CD14-positive monocyte (primary cell): Measurements from ENCODE around the gene CCDC9B. TPM values are rescaled to one million over a fixed set of nuclear protein-coding genes. Genes with fewer than 3 reads are reported as not detected.

Experiments used
- DNase-seq, 3 donors: peaks; one replicate each; pipeline ENCODE4 v3.0.0-alpha.2; 2011 to 2022
- H2AFZ ChIP-seq: 2 replicates; pipeline ENCODE4 v1.6.0; 2012; ENCODE audit warnings: mild to moderate bottlenecking, low read depth, low read length, inconsistent platforms; ENCODE audit not compliant: insufficient read depth, poor library complexity, severe bottlenecking
- H3K27ac ChIP-seq, 2 donors: 1 replicate in 1 of 2; 2 replicates in 1 of 2; pipeline ENCODE4 v1.5.1; 2012 to 2013; ENCODE audit warnings: low read length in 2 of 2, control low read depth in 1 of 2, inconsistent platforms in 1 of 2, low read depth in 1 of 2, mild to moderate bottlenecking in 1 of 2
- H3K27me3 ChIP-seq, 2 donors: one replicate each; pipeline versions ENCODE4 v1.6.0 to v1.6.1; 2011 to 2013; ENCODE audit warnings: low read length in 2 of 2; ENCODE audit not compliant: control insufficient read depth in 2 of 2, insufficient read depth in 2 of 2
- H3K36me3 ChIP-seq, 2 donors: replicated peaks in 1 of 2; 1 replicate in 1 of 2; 2 replicates in 1 of 2; pipeline versions ENCODE4 v1.5.1 to v1.6.1; 2012 to 2013; ENCODE audit warnings: low read length in 2 of 2, control low read depth in 1 of 2, inconsistent platforms in 1 of 2, mild to moderate bottlenecking in 1 of 2; ENCODE audit not compliant: insufficient read depth in 2 of 2, control insufficient read depth in 1 of 2
- H3K4me1 ChIP-seq, 2 donors: 1 replicate in 1 of 2; 2 replicates in 1 of 2; pipeline versions ENCODE4 v1.5.1 to v1.6.1; 2012 to 2013; ENCODE audit warnings: low read length in 2 of 2, control low read depth in 1 of 2, inconsistent platforms in 1 of 2, mild to moderate bottlenecking in 1 of 2, moderate library complexity in 1 of 2; ENCODE audit not compliant: insufficient read depth in 2 of 2, control insufficient read depth in 1 of 2
- H3K4me2 ChIP-seq: replicated peaks from 2 replicates; pipeline ENCODE3; 2012; ENCODE audit warnings: low read length, moderate library complexity, mild to moderate bottlenecking; ENCODE audit not compliant: poor library complexity, severe bottlenecking; ENCODE audit errors: extremely low read depth
- H3K4me3 ChIP-seq, 3 experiments: fragments of 200-600 bp in 1 of 3; sonication (generic) in 1 of 3; replicated peaks in 1 of 3; 1 replicate in 2 of 3; 2 replicates in 1 of 3; pipeline ENCODE4 v1.5.1; 2011 to 2013; ENCODE audit warnings: low read length in 3 of 3, mild to moderate bottlenecking in 3 of 3, control low read depth in 2 of 3, low read depth in 2 of 3, inconsistent platforms in 1 of 3, moderate library complexity in 1 of 3
- H3K79me2 ChIP-seq: 2 replicates; pipeline ENCODE4 v1.6.0; 2012; ENCODE audit warnings: mild to moderate bottlenecking, control low read depth, inconsistent platforms, low read length, moderate library complexity; ENCODE audit not compliant: insufficient read depth
- H3K9ac ChIP-seq: 2 replicates; pipeline ENCODE4 v1.6.0; 2017; ENCODE audit warnings: low read length, mild to moderate bottlenecking; ENCODE audit not compliant: insufficient read depth, poor library complexity, severe bottlenecking
- H3K9me3 ChIP-seq, 2 donors: replicated peaks in 1 of 2; 1 replicate in 1 of 2; 2 replicates in 1 of 2; pipeline versions ENCODE4 v1.5.1 to v1.6.1; 2012 to 2013; ENCODE audit warnings: low read length in 2 of 2, control low read depth in 1 of 2; ENCODE audit not compliant: control insufficient read depth in 1 of 2, insufficient read depth in 1 of 2
- H4K20me1 ChIP-seq: 2 replicates; pipeline ENCODE4 v1.6.0; 2012; ENCODE audit warnings: mild to moderate bottlenecking, low read length, control low read depth, moderate library complexity; ENCODE audit not compliant: insufficient read depth
- H3K27ac Mint-ChIP-seq, 7 donors: one replicate each; pipeline ENCODE4 v1.8.0; 2020; ENCODE audit warnings: mild to moderate bottlenecking in 7 of 7, mixed read lengths in 7 of 7, moderate library complexity in 6 of 7, inconsistent platforms in 2 of 7
- H3K27me3 Mint-ChIP-seq, 3 donors: one replicate each; pipeline ENCODE4 v1.8.0; 2021 to 2022; ENCODE audit warnings: low read depth in 3 of 3, mild to moderate bottlenecking in 3 of 3, mixed read lengths in 3 of 3, moderate library complexity in 3 of 3, inconsistent platforms in 1 of 3
- H3K36me3 Mint-ChIP-seq, 2 donors: one replicate each; pipeline ENCODE4 v1.8.0; 2020; ENCODE audit warnings: mixed read lengths in 2 of 2, inconsistent platforms in 1 of 2, mild to moderate bottlenecking in 1 of 2
- H3K4me1 Mint-ChIP-seq: one replicate; pipeline ENCODE4 v1.8.0; 2020; ENCODE audit warnings: mild to moderate bottlenecking, mixed read lengths
- H3K4me3 Mint-ChIP-seq, 2 donors: one replicate each; pipeline ENCODE4 v1.8.0; 2020; ENCODE audit warnings: mild to moderate bottlenecking in 2 of 2, mixed read lengths in 2 of 2, moderate library complexity in 1 of 2
- H3K9me3 Mint-ChIP-seq, 7 donors: one replicate each; pipeline ENCODE4 v1.8.0; 2020 to 2022; ENCODE audit warnings: mixed read lengths in 7 of 7, mild to moderate bottlenecking in 6 of 7, moderate library complexity in 6 of 7, inconsistent platforms in 2 of 7
- WGBS: methylation state at CpG from one replicate; pipeline ENCODE4 v1.1.5; 2013; ENCODE audit warnings: missing lambda C conversion rate; ENCODE audit not compliant: insufficient coverage; 5-methylcytosine and 5-hydroxymethylcytosine counted together
- intact Hi-C, 2 donors: fragments of 100-400 bp; cut with micrococcal nuclease; formaldehyde crosslinking; loops; one replicate each; pipeline versions ENCODE4 v1.15.0 to v1.15.1; 2023
- polyA plus RNA-seq, 3 donors: library from polyadenylated mRNA; depleted of rRNA in 1 of 3; unstranded in 2 of 3; stranded (reverse) in 1 of 3; fragments of 300-500 nt in 2 of 3; fragments of >200 nt in 1 of 3; fragmentation: Illumina TruSeq in 2 of 3; gene quantifications; 1 replicate in 2 of 3; 2 replicates in 1 of 3; pipeline ENCODE4 v1.2.3, GENCODE V29; 2012 to 2021
- TF ChIP-seq, protein P1 (sequence below): fragments of 200-600 bp; IDR thresholded peaks from one replicate; pipeline ENCODE4 v1.8.0; 2022; ENCODE audit warnings: antibody characterized with exemption, mild to moderate bottlenecking

CCDC9B gene
- polyA plus RNA-seq, 3 donors: 0.13 to 2.2 (median 0.39) TPM

DNA sequence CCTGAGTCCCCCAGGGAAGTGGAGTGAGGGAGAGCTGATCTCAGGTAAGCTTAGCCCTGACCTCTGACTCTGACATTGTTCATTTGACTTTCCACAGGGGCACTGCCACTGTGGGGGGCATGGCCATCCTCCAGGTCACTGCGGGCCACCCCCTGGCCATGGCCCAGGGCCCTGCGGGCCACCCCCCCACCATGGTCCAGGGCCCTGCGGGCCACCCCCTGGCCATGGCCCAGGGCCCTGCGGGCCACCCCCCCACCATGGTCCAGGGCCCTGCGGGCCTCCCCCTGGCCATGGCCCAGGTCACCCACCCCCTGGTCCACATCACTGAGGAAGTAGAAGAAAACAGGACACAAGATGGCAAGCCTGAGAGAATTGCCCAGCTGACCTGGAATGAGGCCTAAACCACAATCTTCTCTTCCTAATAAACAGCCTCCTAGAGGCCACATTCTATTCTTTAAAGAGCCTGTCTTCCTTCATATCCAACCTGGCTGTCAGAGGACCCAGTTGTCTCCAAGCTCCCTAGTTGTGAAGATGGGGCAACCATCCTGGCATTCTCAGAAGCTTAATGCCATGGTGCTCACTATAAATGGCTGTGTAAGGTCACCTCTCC is 15.3 kb upstream of the CCDC9B start:
- Histone ChIP-seq H4K20me1 (peaks cover 11% of the 10 kb centered on the region), H2AFZ (no peak overlapping the region), H3K36me3 (no peaks in the 10 kb centered on the region), H3K27ac (no peak overlapping the region), H3K4me3 (no peak overlapping the region), H3K4me1 (peaks cover 14 to 19% of the 10 kb centered on the region in 2 donors), H3K9me3 (no peaks in the 10 kb centered on the region), H3K4me2 (no peak overlapping the region), H3K79me2 (no peaks in the 10 kb centered on the region), H3K9ac (no peak overlapping the region), H3K27me3 (peaks cover 0 to 10% of the 10 kb centered on the region in 2 donors)
- no peak overlapping the region for H3K4me3 Mint-ChIP-seq
- TF ChIP-seq, protein P1, sequence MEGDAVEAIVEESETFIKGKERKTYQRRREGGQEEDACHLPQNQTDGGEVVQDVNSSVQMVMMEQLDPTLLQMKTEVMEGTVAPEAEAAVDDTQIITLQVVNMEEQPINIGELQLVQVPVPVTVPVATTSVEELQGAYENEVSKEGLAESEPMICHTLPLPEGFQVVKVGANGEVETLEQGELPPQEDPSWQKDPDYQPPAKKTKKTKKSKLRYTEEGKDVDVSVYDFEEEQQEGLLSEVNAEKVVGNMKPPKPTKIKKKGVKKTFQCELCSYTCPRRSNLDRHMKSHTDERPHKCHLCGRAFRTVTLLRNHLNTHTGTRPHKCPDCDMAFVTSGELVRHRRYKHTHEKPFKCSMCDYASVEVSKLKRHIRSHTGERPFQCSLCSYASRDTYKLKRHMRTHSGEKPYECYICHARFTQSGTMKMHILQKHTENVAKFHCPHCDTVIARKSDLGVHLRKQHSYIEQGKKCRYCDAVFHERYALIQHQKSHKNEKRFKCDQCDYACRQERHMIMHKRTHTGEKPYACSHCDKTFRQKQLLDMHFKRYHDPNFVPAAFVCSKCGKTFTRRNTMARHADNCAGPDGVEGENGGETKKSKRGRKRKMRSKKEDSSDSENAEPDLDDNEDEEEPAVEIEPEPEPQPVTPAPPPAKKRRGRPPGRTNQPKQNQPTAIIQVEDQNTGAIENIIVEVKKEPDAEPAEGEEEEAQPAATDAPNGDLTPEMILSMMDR: no peak
- DNase-seq: no peak
- H3K4me1 Mint-ChIP-seq: peaks cover 15% of the 10 kb centered on the region
- H3K27me3 Mint-ChIP-seq: peaks cover 7 to 19% (median 16%) of the 10 kb centered on the region in 3 donors
- H3K36me3 Mint-ChIP-seq: peaks cover 8 to 9% of the 10 kb centered on the region in 2 donors
- no peaks in the 10 kb centered on the region for H3K9me3 Mint-ChIP-seq
- 100% methylated on average over 1 of the region's 5 CpGs for WGBS
- H3K27ac Mint-ChIP-seq: no peak overlapping the region
- intact Hi-C loops: no loop called here

DNA sequence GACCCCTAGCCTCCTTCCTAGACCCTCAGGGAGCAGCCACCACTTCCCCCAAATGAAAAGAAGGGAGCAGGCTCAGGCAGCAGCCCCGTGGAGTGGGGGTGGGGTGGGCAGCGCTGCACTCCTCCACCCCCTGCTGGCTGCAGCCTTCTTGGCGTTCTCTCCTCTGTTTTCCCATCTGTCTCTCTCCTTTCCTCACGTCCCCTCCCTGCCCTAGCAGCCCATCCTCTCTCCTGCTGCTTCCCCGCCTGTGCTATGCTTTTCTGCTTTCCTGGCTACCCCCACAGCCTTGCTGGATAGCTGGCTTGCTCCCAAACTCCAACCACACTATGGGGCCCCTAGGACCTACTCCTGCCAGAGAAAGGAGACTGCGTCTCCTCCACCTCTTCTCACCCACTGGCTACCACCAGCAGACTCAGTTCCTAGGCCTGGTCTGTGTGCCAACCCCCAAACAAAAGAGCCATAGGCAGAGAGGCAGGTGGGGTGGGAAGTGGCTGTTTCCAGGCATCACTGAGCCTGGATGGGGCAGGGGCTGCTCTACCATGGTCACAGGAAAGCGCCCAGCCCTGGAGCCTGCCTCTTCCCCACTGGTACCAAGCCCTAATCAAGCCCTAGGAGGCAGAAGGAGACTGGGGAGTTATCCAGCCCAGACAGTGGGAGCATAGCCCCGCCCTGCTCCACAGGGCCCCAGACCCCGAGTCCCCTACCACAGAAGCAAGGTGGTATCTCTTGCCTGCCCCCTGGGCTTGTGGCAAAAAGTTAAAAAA is 13.9 kb upstream of the CCDC9B start:
- Histone ChIP-seq H3K4me3 (no peak overlapping the region), H3K36me3 (no peaks in the 10 kb centered on the region), H3K4me1 (peaks cover 14 to 19% of the 10 kb centered on the region in 2 donors), H4K20me1 (peaks cover 11% of the 10 kb centered on the region), H3K27ac (no peak overlapping the region), H3K4me2 (no peak overlapping the region), H3K79me2 (no peaks in the 10 kb centered on the region), H3K27me3 (peaks cover 0 to 10% of the 10 kb centered on the region in 2 donors), H2AFZ (no peak overlapping the region), H3K9me3 (no peaks in the 10 kb centered on the region), H3K9ac (no peak overlapping the region)
- Mint-ChIP-seq H3K4me3 (no peak overlapping the region), H3K27ac (no peak overlapping the region), H3K9me3 (no peaks in the 10 kb centered on the region), H3K4me1 (peaks cover 15% of the 10 kb centered on the region), H3K27me3 (peaks cover 8 to 19% (median 16%) of the 10 kb centered on the region in 3 donors), H3K36me3 (peaks cover 0 to 2% of the 10 kb centered on the region in 2 donors)
- DNase-seq: no peak
- TF ChIP-seq, protein P1: no peak
- intact Hi-C loops: no loop called here
- 54% methylated on average over 5 of the region's 9 CpGs for WGBS
